SK-N-MC (cell line): ENCODE data around the gene KRTAP10-5.
"Not testable (repeated sequence)": the region's sequence is repeated elsewhere in the genome, so short reads cannot be mapped to it uniquely, and the experiment has no call there.

Source experiments
- EZH2 ChIP-seq: fragments of 200-600 bp; sonication (generic); IDR thresholded peaks from one replicate; pipeline ENCODE4 v1.6.1; 2017; ENCODE audit warnings: antibody characterized with exemption
- POLR2AphosphoS5 ChIP-seq: IDR thresholded peaks from 2 replicates; pipeline ENCODE4 v1.6.1; 2012; ENCODE audit warnings: mild to moderate bottlenecking, low read depth, low read length, borderline replicate concordance

- not testable (repeated sequence) for TF ChIP-seq POLR2AphosphoS5, EZH2
Observed at GRCh38 chr21:44550285-44550684, 30.1 kb downstream of the KRTAP10-5 start.
